Tibial nerve (tissue), 4 donors: Measurements from ENCODE around the gene OR4C3.
"Not testable (repeated sequence)": the region's sequence is repeated elsewhere in the genome, so short reads cannot be mapped to it uniquely, and the experiment has no call there.

Source experiments
- EP300 ChIP-seq, 2 donors: sonication (generic); formaldehyde crosslinking; IDR thresholded peaks; one replicate each; pipeline ENCODE4 v1.6.1; 2017; ENCODE audit warnings: antibody characterized with exemption in 2 of 2, mild to moderate bottlenecking in 1 of 2
- POLR2A ChIP-seq, 2 donors: fragments of 450-650 bp; IDR thresholded peaks; one replicate each; pipeline ENCODE4 v1.6.1; 2017; ENCODE audit warnings: antibody characterized with exemption in 2 of 2, mild to moderate bottlenecking in 2 of 2, moderate library complexity in 2 of 2
- TF ChIP-seq, protein P1 (sequence below), 5 experiments: fragments of 200-600 bp in 3 of 5; fragments of 450-650 bp in 2 of 5; sonication (generic) in 3 of 5; IDR thresholded peaks; one replicate each; pipeline ENCODE4 v1.5.1; 2016 to 2019; ENCODE audit warnings: antibody characterized with exemption in 5 of 5, mild to moderate bottlenecking in 3 of 5, moderate library complexity in 2 of 5

- TF ChIP-seq, protein P1, sequence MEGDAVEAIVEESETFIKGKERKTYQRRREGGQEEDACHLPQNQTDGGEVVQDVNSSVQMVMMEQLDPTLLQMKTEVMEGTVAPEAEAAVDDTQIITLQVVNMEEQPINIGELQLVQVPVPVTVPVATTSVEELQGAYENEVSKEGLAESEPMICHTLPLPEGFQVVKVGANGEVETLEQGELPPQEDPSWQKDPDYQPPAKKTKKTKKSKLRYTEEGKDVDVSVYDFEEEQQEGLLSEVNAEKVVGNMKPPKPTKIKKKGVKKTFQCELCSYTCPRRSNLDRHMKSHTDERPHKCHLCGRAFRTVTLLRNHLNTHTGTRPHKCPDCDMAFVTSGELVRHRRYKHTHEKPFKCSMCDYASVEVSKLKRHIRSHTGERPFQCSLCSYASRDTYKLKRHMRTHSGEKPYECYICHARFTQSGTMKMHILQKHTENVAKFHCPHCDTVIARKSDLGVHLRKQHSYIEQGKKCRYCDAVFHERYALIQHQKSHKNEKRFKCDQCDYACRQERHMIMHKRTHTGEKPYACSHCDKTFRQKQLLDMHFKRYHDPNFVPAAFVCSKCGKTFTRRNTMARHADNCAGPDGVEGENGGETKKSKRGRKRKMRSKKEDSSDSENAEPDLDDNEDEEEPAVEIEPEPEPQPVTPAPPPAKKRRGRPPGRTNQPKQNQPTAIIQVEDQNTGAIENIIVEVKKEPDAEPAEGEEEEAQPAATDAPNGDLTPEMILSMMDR (IDR thresholded peaks at IDR 0.05) = not testable (repeated sequence)
- not testable (repeated sequence) for TF ChIP-seq POLR2A, EP300 (IDR thresholded peaks at IDR 0.05)
Measured at GRCh38 chr11:48324620-48325019, at the start of gene OR4C3.
